SH-SY5Y (cell line): Measurements from ENCODE around the gene BICD2.

Experiments used
- GATA2 ChIP-seq: IDR thresholded peaks from 2 replicates; pipeline ENCODE4 v1.6.1; 2011; ENCODE audit warnings: mild to moderate bottlenecking, low read depth, low read length
- GATA3 ChIP-seq: IDR thresholded peaks from 2 replicates; pipeline ENCODE4 v1.6.1; 2011; ENCODE audit warnings: low read depth, mild to moderate bottlenecking, low read length, moderate library complexity

- no peak for TF ChIP-seq GATA2
- TF ChIP-seq GATA3, result no peak
Observed at GRCh38 chr9:92714787-92715487, 49.7 kb downstream of the BICD2 start.
